Transverse colon (tissue), 4 donors: ENCODE data around the gene ZNRF3.

ENCODE experiments used
- POLR2A ChIP-seq: fragments of 450-650 bp; IDR thresholded peaks from one replicate; pipeline ENCODE4 v1.6.1; 2016; ENCODE audit warnings: antibody characterized with exemption, mild to moderate bottlenecking, moderate library complexity
- POLR2AphosphoS5 ChIP-seq, 3 donors: sonication (generic); formaldehyde crosslinking; IDR thresholded peaks; one replicate each; pipeline ENCODE4 v1.6.1; 2016; ENCODE audit warnings: antibody characterized with exemption in 3 of 3
- TF ChIP-seq, protein P1 (sequence below), 5 experiments: fragments of 200-600 bp in 3 of 5; fragments of 450-650 bp in 2 of 5; sonication (generic) in 3 of 5; IDR thresholded peaks; 1 replicate in 2 of 5; 2 replicates in 3 of 5; pipeline ENCODE4 v1.5.1; 2016 to 2017; ENCODE audit warnings: antibody characterized with exemption in 5 of 5, inconsistent platforms in 3 of 5, mild to moderate bottlenecking in 2 of 5, moderate library complexity in 1 of 5

DNA sequence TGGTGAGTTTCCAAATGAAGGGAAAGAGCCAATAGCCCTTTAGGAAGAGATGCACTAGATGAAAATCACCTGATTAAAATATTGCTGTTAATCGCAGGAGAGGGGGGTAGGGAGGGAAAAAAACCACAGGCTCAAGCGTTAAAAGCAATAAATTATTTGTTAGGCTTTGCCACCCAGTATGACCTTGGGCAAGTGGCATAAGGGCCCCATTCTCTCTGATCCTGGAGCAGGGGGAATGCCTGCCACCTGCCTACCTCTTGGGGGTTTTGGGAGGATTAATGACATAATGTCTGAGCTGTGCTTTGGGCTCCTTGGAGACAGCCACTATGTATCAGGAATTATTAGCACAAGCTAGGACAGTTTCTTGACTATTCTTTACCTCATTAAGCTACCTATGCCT is 80.0 kb downstream of the ZNRF3 start:
- TF ChIP-seq POLR2A (no peak), POLR2AphosphoS5 (IDR thresholded peaks at IDR 0.05) (no peak)
- TF ChIP-seq, protein P1, sequence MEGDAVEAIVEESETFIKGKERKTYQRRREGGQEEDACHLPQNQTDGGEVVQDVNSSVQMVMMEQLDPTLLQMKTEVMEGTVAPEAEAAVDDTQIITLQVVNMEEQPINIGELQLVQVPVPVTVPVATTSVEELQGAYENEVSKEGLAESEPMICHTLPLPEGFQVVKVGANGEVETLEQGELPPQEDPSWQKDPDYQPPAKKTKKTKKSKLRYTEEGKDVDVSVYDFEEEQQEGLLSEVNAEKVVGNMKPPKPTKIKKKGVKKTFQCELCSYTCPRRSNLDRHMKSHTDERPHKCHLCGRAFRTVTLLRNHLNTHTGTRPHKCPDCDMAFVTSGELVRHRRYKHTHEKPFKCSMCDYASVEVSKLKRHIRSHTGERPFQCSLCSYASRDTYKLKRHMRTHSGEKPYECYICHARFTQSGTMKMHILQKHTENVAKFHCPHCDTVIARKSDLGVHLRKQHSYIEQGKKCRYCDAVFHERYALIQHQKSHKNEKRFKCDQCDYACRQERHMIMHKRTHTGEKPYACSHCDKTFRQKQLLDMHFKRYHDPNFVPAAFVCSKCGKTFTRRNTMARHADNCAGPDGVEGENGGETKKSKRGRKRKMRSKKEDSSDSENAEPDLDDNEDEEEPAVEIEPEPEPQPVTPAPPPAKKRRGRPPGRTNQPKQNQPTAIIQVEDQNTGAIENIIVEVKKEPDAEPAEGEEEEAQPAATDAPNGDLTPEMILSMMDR (IDR thresholded peaks at IDR 0.05) = no peak
